D721Med (cell line): ENCODE data around the gene SLCO3A1.

Source experiments
- DNase-seq: peaks from one replicate; pipeline ENCODE4 v3.0.0; 2011; ENCODE audit warnings: low spot score; ENCODE audit not compliant: insufficient read length
- FAIRE-seq: peaks from 2 replicates; lab custom pipeline; 2011; peaks lifted over from hg19 to GRCh38; lab: Jason Lieb, UNC
- TF ChIP-seq, protein P1 (sequence below): IDR thresholded peaks from 2 replicates; pipeline ENCODE4 v1.5.1; 2012; ENCODE audit warnings: mild to moderate bottlenecking, control low read depth; ENCODE audit not compliant: insufficient read depth; ENCODE audit errors: missing control alignments

The SLCO3A1 gene

DNA sequence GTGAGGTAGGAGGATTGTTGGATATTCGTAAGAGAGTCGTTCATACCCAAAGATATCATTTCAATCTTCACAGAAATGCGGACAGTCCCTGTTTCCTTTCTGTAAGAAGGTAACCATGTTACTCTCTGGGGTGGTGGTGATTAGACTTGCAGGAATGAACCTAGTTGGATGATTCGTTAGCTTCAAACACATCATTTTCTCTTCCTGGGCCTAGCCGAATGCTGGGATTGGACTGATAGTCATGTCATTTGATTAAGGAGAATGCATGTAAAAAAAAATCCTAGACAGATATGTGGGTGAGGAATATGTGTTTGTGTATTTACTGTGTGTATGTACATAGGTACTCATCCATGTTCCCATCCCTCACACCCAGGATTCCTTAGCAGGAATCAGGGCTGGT, 12.4 kb downstream of the SLCO3A1 start:
- DNase-seq, result no peak
- FAIRE-seq, result no peak
- TF ChIP-seq, protein P1, sequence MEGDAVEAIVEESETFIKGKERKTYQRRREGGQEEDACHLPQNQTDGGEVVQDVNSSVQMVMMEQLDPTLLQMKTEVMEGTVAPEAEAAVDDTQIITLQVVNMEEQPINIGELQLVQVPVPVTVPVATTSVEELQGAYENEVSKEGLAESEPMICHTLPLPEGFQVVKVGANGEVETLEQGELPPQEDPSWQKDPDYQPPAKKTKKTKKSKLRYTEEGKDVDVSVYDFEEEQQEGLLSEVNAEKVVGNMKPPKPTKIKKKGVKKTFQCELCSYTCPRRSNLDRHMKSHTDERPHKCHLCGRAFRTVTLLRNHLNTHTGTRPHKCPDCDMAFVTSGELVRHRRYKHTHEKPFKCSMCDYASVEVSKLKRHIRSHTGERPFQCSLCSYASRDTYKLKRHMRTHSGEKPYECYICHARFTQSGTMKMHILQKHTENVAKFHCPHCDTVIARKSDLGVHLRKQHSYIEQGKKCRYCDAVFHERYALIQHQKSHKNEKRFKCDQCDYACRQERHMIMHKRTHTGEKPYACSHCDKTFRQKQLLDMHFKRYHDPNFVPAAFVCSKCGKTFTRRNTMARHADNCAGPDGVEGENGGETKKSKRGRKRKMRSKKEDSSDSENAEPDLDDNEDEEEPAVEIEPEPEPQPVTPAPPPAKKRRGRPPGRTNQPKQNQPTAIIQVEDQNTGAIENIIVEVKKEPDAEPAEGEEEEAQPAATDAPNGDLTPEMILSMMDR, result no peak

DNA sequence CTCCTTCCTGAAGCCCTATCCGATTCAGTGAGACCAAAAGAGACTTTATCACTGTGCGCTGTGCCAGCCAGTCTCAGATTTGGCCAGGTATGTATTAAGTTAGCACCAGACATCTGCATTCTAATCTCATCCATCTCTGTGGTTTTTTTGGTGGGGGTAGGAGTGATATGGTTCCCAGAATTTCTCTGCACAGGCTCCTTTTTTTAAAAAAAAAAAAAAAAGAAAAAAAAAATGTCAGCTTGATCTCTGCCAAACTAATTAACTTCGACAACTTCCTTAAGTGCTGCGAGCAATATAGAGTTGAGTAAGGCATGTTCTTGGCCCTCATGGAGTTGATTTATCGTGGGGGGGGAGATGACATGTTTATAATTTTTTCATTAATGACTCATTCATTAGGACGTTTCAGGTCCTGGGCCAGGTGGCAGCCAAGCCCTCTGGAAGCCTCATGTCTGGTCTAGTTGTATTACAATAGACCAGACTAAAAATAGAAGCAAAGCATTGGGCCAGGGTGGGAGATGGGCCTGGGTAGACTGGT, 12.9 kb downstream of the SLCO3A1 start:
- DNase-seq (no peak), FAIRE-seq (no peak)
- TF ChIP-seq, protein P1, result no peak

DNA sequence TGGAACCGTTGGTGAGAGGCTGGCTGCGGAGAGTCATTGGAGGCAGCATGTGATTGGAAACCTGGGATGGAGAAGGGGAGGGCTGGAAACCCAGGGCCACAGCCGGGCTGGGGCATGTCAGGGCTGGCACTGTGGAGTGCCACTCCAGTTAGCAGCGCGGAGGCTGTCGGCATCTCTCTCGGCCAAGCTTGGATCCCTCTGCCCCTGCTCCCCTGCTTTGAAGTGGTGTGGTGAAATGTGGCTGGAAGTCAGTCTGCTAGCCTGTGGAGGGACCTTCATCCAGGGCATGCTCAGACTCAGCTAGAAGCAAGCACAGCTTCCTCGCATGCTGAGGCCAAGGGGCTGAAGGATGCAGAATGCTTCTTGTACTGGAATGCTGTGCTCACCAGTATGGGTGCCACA, 13.5 kb downstream of the SLCO3A1 start:
- no peak for DNase-seq

DNA sequence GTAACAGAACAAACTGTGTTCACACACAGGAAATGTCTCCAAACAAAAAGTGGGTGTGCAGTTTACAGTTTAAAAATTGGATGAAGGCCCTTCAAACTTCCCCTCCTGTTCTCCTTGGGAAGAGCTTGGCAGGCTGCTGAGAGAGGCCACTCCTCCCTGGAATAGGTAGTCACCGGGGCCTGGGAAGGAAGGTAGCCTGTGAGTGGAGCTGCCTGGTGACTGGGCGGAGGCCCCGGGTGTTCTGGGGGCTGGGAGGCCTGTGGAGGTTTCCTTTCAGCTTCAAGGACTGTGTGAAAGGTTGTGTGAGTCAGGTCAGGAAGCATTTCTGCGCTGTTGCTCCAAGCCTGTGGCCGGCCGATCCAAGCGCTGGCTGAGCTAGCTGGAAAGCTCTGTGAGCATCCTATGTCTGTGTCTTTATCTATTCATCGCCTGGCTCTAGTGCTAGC, 14.1 kb downstream of the SLCO3A1 start:
- TF ChIP-seq, protein P1, result no peak
- FAIRE-seq, result no peak

More for the DNA sequence above, 13.5 kb downstream of the SLCO3A1 start:
- FAIRE-seq, result no peak
- TF ChIP-seq, protein P1, result no peak

DNA sequence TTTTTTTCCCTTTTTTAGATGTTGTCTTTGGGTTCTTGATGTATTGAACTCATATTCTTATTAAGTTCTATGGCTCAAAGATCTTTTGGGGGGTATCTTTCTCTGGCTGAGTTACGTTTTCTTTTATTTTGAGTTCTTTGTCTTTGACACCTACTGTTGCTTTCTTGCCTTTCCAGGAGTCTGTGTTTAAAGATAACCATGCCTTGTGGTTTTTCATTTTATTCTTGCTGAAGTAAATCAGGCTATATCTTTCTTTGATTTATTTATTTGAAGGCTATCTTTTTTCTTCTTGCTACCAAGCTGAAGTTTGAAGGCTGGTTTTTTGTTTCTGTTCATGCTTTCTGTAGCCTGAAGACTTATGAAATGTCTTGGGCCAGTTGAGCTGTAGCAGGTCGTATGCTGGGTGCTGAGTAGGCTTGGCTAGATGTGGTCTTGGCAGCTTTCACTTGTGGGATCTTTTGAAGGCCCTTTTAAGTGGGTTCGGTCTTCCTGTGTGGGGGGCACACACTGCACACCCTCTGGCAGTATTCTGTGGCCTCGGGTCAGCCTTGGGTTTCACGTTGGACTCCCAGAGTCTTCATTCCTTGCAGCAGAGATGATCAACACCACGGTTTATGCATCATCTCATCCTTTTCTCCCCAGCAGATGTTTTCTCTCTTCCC, 17.5 kb downstream of the SLCO3A1 start:
- DNase-seq (no peak), FAIRE-seq (no peak)
- TF ChIP-seq, protein P1, result no peak

More for the DNA sequence above, 14.1 kb downstream of the SLCO3A1 start:
- DNase-seq, result no peak

DNA sequence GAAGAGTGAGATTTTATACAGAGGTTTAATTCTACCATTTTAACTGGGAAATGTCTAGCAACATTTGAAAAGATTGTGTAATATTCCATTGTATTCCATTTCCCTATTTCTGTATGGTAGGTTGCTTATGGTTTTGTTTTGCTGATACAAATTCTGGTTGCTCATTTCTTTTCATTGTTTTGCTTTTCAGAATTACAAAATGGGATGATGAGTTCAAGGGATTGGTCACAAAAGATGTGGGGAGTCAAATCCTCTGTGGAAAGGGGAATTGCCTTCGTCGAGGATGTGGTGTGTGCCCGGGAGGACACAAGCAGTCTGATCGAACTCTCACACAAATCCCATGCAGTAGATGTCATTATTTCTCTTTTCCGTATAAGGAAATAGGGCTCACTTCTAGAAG, 18.3 kb downstream of the SLCO3A1 start:
- TF ChIP-seq, protein P1, result no peak
- FAIRE-seq, result no peak
- no peak for DNase-seq
